ENCODE results near the gene IL5RA.

The IL5RA gene

GRCh38 chr3:3107181-3107580 is 3.0 kb downstream of the IL5RA start:
- DNase-seq: no peak

GRCh38 chr3:3105815-3106214 is 4.4 kb downstream of the IL5RA start:
- no peak for DNase-seq

GRCh38 chr3:3105246-3105645 is 4.9 kb downstream of the IL5RA start:
- no peak for DNase-seq

GRCh38 chr3:3102751-3103150 is 7.4 kb downstream of the IL5RA start:
- no peak for DNase-seq

GRCh38 chr3:3101660-3102458 is 8.3 kb downstream of the IL5RA start:
- no peak for DNase-seq

- no peak for DNase-seq
These were observed 12.2 kb downstream of the IL5RA start for GRCh38 chr3:3097958-3098357.

- no peak for DNase-seq
These were observed 21.2 kb downstream of the IL5RA start for GRCh38 chr3:3089017-3089416.

GRCh38 chr3:3087716-3088465 is 22.3 kb downstream of the IL5RA start:
- no peak for DNase-seq

- no peak for DNase-seq
These were observed 22.9 kb downstream of the IL5RA start for GRCh38 chr3:3087279-3087678.

- DNase-seq: no peak
These were observed 23.9 kb downstream of the IL5RA start for GRCh38 chr3:3086239-3086638.

GRCh38 chr3:3085782-3086181 is 24.4 kb downstream of the IL5RA start:
- no peak for DNase-seq

- no peak for DNase-seq
These were observed 25.3 kb downstream of the IL5RA start for GRCh38 chr3:3084890-3085289.

GRCh38 chr3:3082234-3082924 is 27.8 kb downstream of the IL5RA start:
- DNase-seq: no peak

- no peak for DNase-seq
These were observed 28.6 kb downstream of the IL5RA start for GRCh38 chr3:3081381-3082233.

- DNase-seq: no peak
These were observed 29.9 kb downstream of the IL5RA start for GRCh38 chr3:3080309-3080708.

- DNase-seq: no peak
These were observed 35.5 kb downstream of the IL5RA start for GRCh38 chr3:3074551-3075257.

GRCh38 chr3:3071136-3071535 is 39.0 kb downstream of the IL5RA start:
- no peak for DNase-seq

GRCh38 chr3:3069723-3070122 is 40.5 kb downstream of the IL5RA start:
- peak; percentile 0 for DNase-seq

- DNase-seq: no peak
These were observed 41.8 kb downstream of the IL5RA start for GRCh38 chr3:3068358-3068881.

GRCh38 chr3:3066910-3067309 is 43.3 kb downstream of the IL5RA start:
- DNase-seq: no peak

GRCh38 chr3:3066378-3066777 is 43.8 kb downstream of the IL5RA start:
- no peak for DNase-seq

GRCh38 chr3:3065876-3066275 is 44.3 kb downstream of the IL5RA start:
- DNase-seq: peak; percentile 21
